ENCODE results near the gene MTX2.

- TF ChIP-seq TAF1 (IDR thresholded peaks at IDR 0.05; ENCODE audit: low read depth) (no peak), FOXM1 (IDR thresholded peaks at IDR 0.05; ENCODE audit: borderline replicate concordance, low read depth) (no peak), YY1 (IDR thresholded peaks at IDR 0.05; ENCODE audit: low read depth) (no peak), MAX (IDR thresholded peaks at IDR 0.05) (no peak), REST (IDR thresholded peaks at IDR 0.05; ENCODE audit: low read depth) (no peak), EP300 (IDR thresholded peaks at IDR 0.05; ENCODE audit: borderline replicate concordance) (no peak), EGR1 (IDR thresholded peaks at IDR 0.05) (no peak), CREB1 (IDR thresholded peaks at IDR 0.05; ENCODE audit: low read depth) (no peak), TEAD4 (IDR thresholded peaks at IDR 0.05) (no peak)
These were observed 114.7 kb downstream of the MTX2 start for GRCh38 chr2:176383836-176384442.
